CD14-positive monocyte (primary cell): ENCODE results near the gene IWS1. TPM values are rescaled to one million over a fixed set of nuclear protein-coding genes. Genes with fewer than 3 reads are reported as not detected.

Experiments
- DNase-seq, 3 donors: peaks; one replicate each; pipeline ENCODE4 v3.0.0-alpha.2; 2011 to 2022
- H2AFZ ChIP-seq: 2 replicates; pipeline ENCODE4 v1.6.0; 2012; ENCODE audit warnings: mild to moderate bottlenecking, low read depth, low read length, inconsistent platforms; ENCODE audit not compliant: insufficient read depth, poor library complexity, severe bottlenecking
- H3K27ac ChIP-seq, 2 donors: 1 replicate in 1 of 2; 2 replicates in 1 of 2; pipeline ENCODE4 v1.5.1; 2012 to 2013; ENCODE audit warnings: low read length in 2 of 2, control low read depth in 1 of 2, inconsistent platforms in 1 of 2, low read depth in 1 of 2, mild to moderate bottlenecking in 1 of 2
- H3K27me3 ChIP-seq, 2 donors: one replicate each; pipeline versions ENCODE4 v1.6.0 to v1.6.1; 2011 to 2013; ENCODE audit warnings: low read length in 2 of 2; ENCODE audit not compliant: control insufficient read depth in 2 of 2, insufficient read depth in 2 of 2
- H3K36me3 ChIP-seq, 2 donors: replicated peaks in 1 of 2; 1 replicate in 1 of 2; 2 replicates in 1 of 2; pipeline versions ENCODE4 v1.5.1 to v1.6.1; 2012 to 2013; ENCODE audit warnings: low read length in 2 of 2, control low read depth in 1 of 2, inconsistent platforms in 1 of 2, mild to moderate bottlenecking in 1 of 2; ENCODE audit not compliant: insufficient read depth in 2 of 2, control insufficient read depth in 1 of 2
- H3K4me1 ChIP-seq, 2 donors: 1 replicate in 1 of 2; 2 replicates in 1 of 2; pipeline versions ENCODE4 v1.5.1 to v1.6.1; 2012 to 2013; ENCODE audit warnings: low read length in 2 of 2, control low read depth in 1 of 2, inconsistent platforms in 1 of 2, mild to moderate bottlenecking in 1 of 2, moderate library complexity in 1 of 2; ENCODE audit not compliant: insufficient read depth in 2 of 2, control insufficient read depth in 1 of 2
- H3K4me2 ChIP-seq: replicated peaks from 2 replicates; pipeline ENCODE3; 2012; ENCODE audit warnings: low read length, moderate library complexity, mild to moderate bottlenecking; ENCODE audit not compliant: poor library complexity, severe bottlenecking; ENCODE audit errors: extremely low read depth
- H3K4me3 ChIP-seq, 3 experiments: fragments of 200-600 bp in 1 of 3; sonication (generic) in 1 of 3; replicated peaks in 1 of 3; 1 replicate in 2 of 3; 2 replicates in 1 of 3; pipeline ENCODE4 v1.5.1; 2011 to 2013; ENCODE audit warnings: low read length in 3 of 3, mild to moderate bottlenecking in 3 of 3, control low read depth in 2 of 3, low read depth in 2 of 3, inconsistent platforms in 1 of 3, moderate library complexity in 1 of 3
- H3K79me2 ChIP-seq: 2 replicates; pipeline ENCODE4 v1.6.0; 2012; ENCODE audit warnings: mild to moderate bottlenecking, control low read depth, inconsistent platforms, low read length, moderate library complexity; ENCODE audit not compliant: insufficient read depth
- H3K9ac ChIP-seq: 2 replicates; pipeline ENCODE4 v1.6.0; 2017; ENCODE audit warnings: low read length, mild to moderate bottlenecking; ENCODE audit not compliant: insufficient read depth, poor library complexity, severe bottlenecking
- H3K9me3 ChIP-seq, 2 donors: replicated peaks in 1 of 2; 1 replicate in 1 of 2; 2 replicates in 1 of 2; pipeline versions ENCODE4 v1.5.1 to v1.6.1; 2012 to 2013; ENCODE audit warnings: low read length in 2 of 2, control low read depth in 1 of 2; ENCODE audit not compliant: control insufficient read depth in 1 of 2, insufficient read depth in 1 of 2
- H4K20me1 ChIP-seq: 2 replicates; pipeline ENCODE4 v1.6.0; 2012; ENCODE audit warnings: mild to moderate bottlenecking, low read length, control low read depth, moderate library complexity; ENCODE audit not compliant: insufficient read depth
- H3K27ac Mint-ChIP-seq, 7 donors: one replicate each; pipeline ENCODE4 v1.8.0; 2020; ENCODE audit warnings: mild to moderate bottlenecking in 7 of 7, mixed read lengths in 7 of 7, moderate library complexity in 6 of 7, inconsistent platforms in 2 of 7
- H3K27me3 Mint-ChIP-seq, 3 donors: one replicate each; pipeline ENCODE4 v1.8.0; 2021 to 2022; ENCODE audit warnings: low read depth in 3 of 3, mild to moderate bottlenecking in 3 of 3, mixed read lengths in 3 of 3, moderate library complexity in 3 of 3, inconsistent platforms in 1 of 3
- H3K36me3 Mint-ChIP-seq, 2 donors: one replicate each; pipeline ENCODE4 v1.8.0; 2020; ENCODE audit warnings: mixed read lengths in 2 of 2, inconsistent platforms in 1 of 2, mild to moderate bottlenecking in 1 of 2
- H3K4me1 Mint-ChIP-seq: one replicate; pipeline ENCODE4 v1.8.0; 2020; ENCODE audit warnings: mild to moderate bottlenecking, mixed read lengths
- H3K4me3 Mint-ChIP-seq, 2 donors: one replicate each; pipeline ENCODE4 v1.8.0; 2020; ENCODE audit warnings: mild to moderate bottlenecking in 2 of 2, mixed read lengths in 2 of 2, moderate library complexity in 1 of 2
- H3K9me3 Mint-ChIP-seq, 7 donors: one replicate each; pipeline ENCODE4 v1.8.0; 2020 to 2022; ENCODE audit warnings: mixed read lengths in 7 of 7, mild to moderate bottlenecking in 6 of 7, moderate library complexity in 6 of 7, inconsistent platforms in 2 of 7
- whole genome bisulfite sequencing: methylation state at CpG from one replicate; pipeline ENCODE4 v1.1.5; 2013; ENCODE audit warnings: missing lambda C conversion rate; ENCODE audit not compliant: insufficient coverage; 5-methylcytosine and 5-hydroxymethylcytosine counted together
- intact Hi-C, 2 donors: fragments of 100-400 bp; cut with micrococcal nuclease; formaldehyde crosslinking; loops; one replicate each; pipeline versions ENCODE4 v1.15.0 to v1.15.1; 2023
- polyA plus RNA-seq, 3 donors: library from polyadenylated mRNA; depleted of rRNA in 1 of 3; unstranded in 2 of 3; stranded (reverse) in 1 of 3; fragments of 300-500 nt in 2 of 3; fragments of >200 nt in 1 of 3; fragmentation: Illumina TruSeq in 2 of 3; gene quantifications; 1 replicate in 2 of 3; 2 replicates in 1 of 3; pipeline ENCODE4 v1.2.3, GENCODE V29; 2012 to 2021
- TF ChIP-seq, protein P1 (sequence below): fragments of 200-600 bp; IDR thresholded peaks from one replicate; pipeline ENCODE4 v1.8.0; 2022; ENCODE audit warnings: antibody characterized with exemption, mild to moderate bottlenecking

IWS1 gene
- polyA plus RNA-seq, 3 donors, result 7.9 to 21.3 (median 15.6) TPM

DNA sequence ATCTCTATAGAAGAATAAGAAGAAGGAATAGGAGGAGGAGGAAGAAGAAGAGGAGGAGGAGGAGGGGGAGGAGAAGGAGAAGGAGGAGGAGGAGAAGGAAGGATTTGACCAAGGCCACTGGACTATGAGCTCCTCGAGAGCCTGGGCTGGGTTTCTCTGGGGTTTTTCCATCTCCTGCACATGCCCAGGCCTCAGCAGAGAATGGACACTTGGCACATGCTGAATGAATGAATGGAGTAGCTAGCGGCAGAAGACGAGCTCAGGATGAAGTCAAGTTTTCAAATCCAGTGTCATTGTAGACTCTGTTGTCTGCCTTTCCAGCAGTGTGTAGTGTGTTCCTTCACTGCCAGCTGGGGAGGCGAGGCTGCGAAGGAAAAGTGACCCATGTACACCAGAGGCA is 11.4 kb upstream of the IWS1 start:
- Mint-ChIP-seq H3K27ac (no peak overlapping the region), H3K9me3 (peaks cover 0 to 3% (median 0%) of the 10 kb centered on the region in 7 donors), H3K36me3 (no peaks in the 10 kb centered on the region), H3K27me3 (peaks cover 1 to 4% (median 2%) of the 10 kb centered on the region in 3 donors), H3K4me1 (no peaks in the 10 kb centered on the region), H3K4me3 (no peak overlapping the region)
- no peaks in the 10 kb centered on the region for H3K36me3 ChIP-seq
- H2AFZ ChIP-seq, result no peak overlapping the region
- no peak overlapping the region for H3K27ac ChIP-seq
- intact Hi-C loops, result no loop called here
- 98% methylated on average over 5 of the region's 5 CpGs for WGBS
- DNase-seq, result no peak
- no peak overlapping the region for H3K4me3 ChIP-seq
- H3K4me1 ChIP-seq, result no peaks in the 10 kb centered on the region
- H3K4me2 ChIP-seq, result no peak overlapping the region
- H3K9ac ChIP-seq, result no peak overlapping the region
- no peaks in the 10 kb centered on the region for H3K9me3 ChIP-seq
- no peaks in the 10 kb centered on the region for H4K20me1 ChIP-seq
- no peaks in the 10 kb centered on the region for H3K27me3 ChIP-seq
- TF ChIP-seq, protein P1, sequence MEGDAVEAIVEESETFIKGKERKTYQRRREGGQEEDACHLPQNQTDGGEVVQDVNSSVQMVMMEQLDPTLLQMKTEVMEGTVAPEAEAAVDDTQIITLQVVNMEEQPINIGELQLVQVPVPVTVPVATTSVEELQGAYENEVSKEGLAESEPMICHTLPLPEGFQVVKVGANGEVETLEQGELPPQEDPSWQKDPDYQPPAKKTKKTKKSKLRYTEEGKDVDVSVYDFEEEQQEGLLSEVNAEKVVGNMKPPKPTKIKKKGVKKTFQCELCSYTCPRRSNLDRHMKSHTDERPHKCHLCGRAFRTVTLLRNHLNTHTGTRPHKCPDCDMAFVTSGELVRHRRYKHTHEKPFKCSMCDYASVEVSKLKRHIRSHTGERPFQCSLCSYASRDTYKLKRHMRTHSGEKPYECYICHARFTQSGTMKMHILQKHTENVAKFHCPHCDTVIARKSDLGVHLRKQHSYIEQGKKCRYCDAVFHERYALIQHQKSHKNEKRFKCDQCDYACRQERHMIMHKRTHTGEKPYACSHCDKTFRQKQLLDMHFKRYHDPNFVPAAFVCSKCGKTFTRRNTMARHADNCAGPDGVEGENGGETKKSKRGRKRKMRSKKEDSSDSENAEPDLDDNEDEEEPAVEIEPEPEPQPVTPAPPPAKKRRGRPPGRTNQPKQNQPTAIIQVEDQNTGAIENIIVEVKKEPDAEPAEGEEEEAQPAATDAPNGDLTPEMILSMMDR, result no peak
- H3K79me2 ChIP-seq, result no peaks in the 10 kb centered on the region

DNA sequence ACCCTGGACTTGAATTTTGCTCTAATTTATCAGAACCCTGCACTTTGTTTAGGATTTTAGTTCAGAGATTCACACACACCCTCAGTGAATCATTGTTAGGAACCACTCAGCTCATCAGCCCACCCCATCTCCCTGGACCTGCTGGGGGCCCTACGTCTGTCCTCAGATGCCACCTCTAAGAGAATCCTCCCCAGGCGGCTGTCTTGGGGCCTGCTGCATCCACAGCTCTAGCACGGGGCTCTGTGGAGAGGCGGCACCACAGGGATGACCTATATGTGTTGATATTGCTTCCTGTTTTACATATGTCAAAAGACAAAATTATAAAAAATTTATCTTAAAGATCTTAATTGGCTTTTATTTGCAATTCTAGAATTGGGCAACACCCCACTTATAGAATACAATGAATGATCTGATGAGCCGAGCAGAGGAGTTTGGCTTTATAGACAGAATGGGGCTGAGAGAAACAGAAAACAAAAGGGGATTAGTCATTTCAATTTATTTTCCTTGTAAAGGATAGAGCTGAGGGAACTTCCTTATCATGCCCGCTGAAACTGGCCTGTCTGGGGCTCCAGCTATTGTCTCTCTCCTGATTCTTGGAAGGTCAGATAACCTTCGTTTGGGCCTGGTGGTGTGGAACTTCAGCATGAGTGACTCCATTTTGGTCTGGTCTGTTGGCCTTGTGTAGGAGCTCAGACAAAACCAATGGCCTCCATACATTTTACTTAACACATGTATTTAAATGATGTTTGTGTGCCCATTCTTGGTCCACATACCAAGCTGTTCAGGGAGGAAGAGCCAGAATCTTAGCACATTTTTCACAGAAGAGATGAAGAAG is 10.6 kb upstream of the IWS1 start:
- Mint-ChIP-seq H3K4me1 (peaks cover 3% of the 10 kb centered on the region), H3K36me3 (no peaks in the 10 kb centered on the region), H3K9me3 (peaks cover 0 to 3% (median 0%) of the 10 kb centered on the region in 7 donors), H3K4me3 (no peak overlapping the region), H3K27ac (no peak overlapping the region), H3K27me3 (peaks cover 1 to 4% (median 4%) of the 10 kb centered on the region in 3 donors)
- no peak overlapping the region for H3K9ac ChIP-seq
- H3K79me2 ChIP-seq, result no peaks in the 10 kb centered on the region
- no peak overlapping the region for H2AFZ ChIP-seq
- TF ChIP-seq, protein P1, result no peak
- WGBS, result no CpG with 5 or more reads among the region's 7 CpGs
- H3K4me1 ChIP-seq, result no peaks in the 10 kb centered on the region
- no peak overlapping the region for H3K4me2 ChIP-seq
- H3K4me3 ChIP-seq, result no peak overlapping the region
- no peak for DNase-seq
- H4K20me1 ChIP-seq, result no peaks in the 10 kb centered on the region
- H3K36me3 ChIP-seq, result no peaks in the 10 kb centered on the region
- no peaks in the 10 kb centered on the region for H3K27me3 ChIP-seq
- no peaks in the 10 kb centered on the region for H3K9me3 ChIP-seq
- H3K27ac ChIP-seq, result no peak overlapping the region
- intact Hi-C loops, result no loop called here
